KMS-11 (cell line): ENCODE data around the gene FDPS.

Source experiments
- H2AFZ ChIP-seq: fragments of 200-600 bp; sonication (generic); 2 replicates; pipeline ENCODE4 v1.6.1; 2016; ENCODE audit warnings: antibody characterized with exemption, mixed run types, low read depth
- H3K27ac ChIP-seq: fragments of 200-600 bp; sonication (generic); 2 replicates; pipeline ENCODE4 v1.6.1; 2016; ENCODE audit warnings: mild to moderate bottlenecking, mixed run types
- H3K27me3 ChIP-seq: fragments of 200-600 bp; sonication (generic); 2 replicates; pipeline ENCODE4 v1.6.1; 2017; ENCODE audit warnings: mild to moderate bottlenecking, low read depth, mixed run types, moderate library complexity; ENCODE audit not compliant: insufficient read depth
- H3K36me3 ChIP-seq: fragments of 200-600 bp; sonication (generic); 2 replicates; pipeline ENCODE4 v1.6.1; 2017; ENCODE audit warnings: mild to moderate bottlenecking, mixed run types; ENCODE audit not compliant: insufficient read depth
- H3K4me1 ChIP-seq: fragments of 200-600 bp; sonication (generic); 2 replicates; pipeline ENCODE4 v1.6.1; 2016; ENCODE audit warnings: mild to moderate bottlenecking, low read depth, mixed run types; ENCODE audit not compliant: poor library complexity, severe bottlenecking
- H3K4me2 ChIP-seq: fragments of 200-600 bp; sonication (generic); 2 replicates; pipeline ENCODE4 v1.7.0; 2016; ENCODE audit warnings: mild to moderate bottlenecking, mixed run types
- H3K4me3 ChIP-seq: fragments of 200-600 bp; sonication (generic); IDR thresholded peaks from 2 replicates; pipeline ENCODE4 v1.6.1; 2017; ENCODE audit warnings: low read depth, low read length, mixed read lengths; ENCODE audit not compliant: insufficient read depth
- H3K79me2 ChIP-seq: fragments of 200-600 bp; sonication (generic); 2 replicates; pipeline ENCODE4 v1.6.1; 2016; ENCODE audit warnings: low read depth, mixed run types; ENCODE audit not compliant: insufficient read depth
- H3K9ac ChIP-seq: fragments of 200-600 bp; sonication (generic); 2 replicates; pipeline ENCODE4 v1.6.1; 2016; ENCODE audit warnings: mild to moderate bottlenecking, mixed run types
- H4K20me1 ChIP-seq: fragments of 200-600 bp; sonication (generic); 2 replicates; pipeline ENCODE4 v1.6.1; 2016; ENCODE audit warnings: mild to moderate bottlenecking, mixed run types; ENCODE audit not compliant: insufficient read depth
- CTCF ChIP-seq: fragments of 200-600 bp; sonication (generic); conservative IDR thresholded peaks from 2 replicates; pipeline ENCODE4 v1.6.1; 2017; ENCODE audit warnings: low read depth, mild to moderate bottlenecking, antibody characterized with exemption, low read length, moderate library complexity, mixed read lengths

Gene FDPS

GRCh38 chr1:155295183-155295941 is 13.3 kb upstream of the FDPS start:
- Histone ChIP-seq H3K4me2 (no peak overlapping the region), H3K79me2 (no peaks in the 10 kb centered on the region), H3K27me3 (peaks cover 41% of the 10 kb centered on the region; the same call in 1 of the 2 replicates), H3K4me1 (no peaks in the 10 kb centered on the region), H3K9ac (no peak overlapping the region), H3K27ac (no peak overlapping the region), H4K20me1 (no peaks in the 10 kb centered on the region), H2AFZ (no peak overlapping the region), H3K36me3 (no peaks in the 10 kb centered on the region), H3K4me3 (no peak overlapping the region)
- TF ChIP-seq CTCF, result no peak

GRCh38 chr1:155295942-155296267 is 12.8 kb upstream of the FDPS start:
- Histone ChIP-seq H4K20me1 (no peaks in the 10 kb centered on the region), H3K27ac (no peak overlapping the region), H3K79me2 (no peaks in the 10 kb centered on the region), H3K4me2 (no peak overlapping the region), H3K27me3 (peaks cover 41% of the 10 kb centered on the region; the same call in 1 of the 2 replicates), H3K4me1 (no peaks in the 10 kb centered on the region), H3K9ac (no peak overlapping the region), H3K4me3 (no peak overlapping the region), H2AFZ (no peak overlapping the region), H3K36me3 (no peaks in the 10 kb centered on the region)
- TF ChIP-seq CTCF, result no peak

- H3K9ac ChIP-seq, result no peak overlapping the region
- H3K4me2 ChIP-seq, result no peak overlapping the region
- no peak overlapping the region for H3K27ac ChIP-seq
- H3K79me2 ChIP-seq, result no peaks in the 10 kb centered on the region
- no peak overlapping the region for H3K4me3 ChIP-seq
- no peaks in the 10 kb centered on the region for H3K4me1 ChIP-seq
- H4K20me1 ChIP-seq, result no peaks in the 10 kb centered on the region
- H3K27me3 ChIP-seq, result peaks cover 34% of the 10 kb centered on the region; the same call in 1 of the 2 replicates
- H3K36me3 ChIP-seq, result no peaks in the 10 kb centered on the region
- TF ChIP-seq CTCF, result no peak
- no peak overlapping the region for H2AFZ ChIP-seq
These were observed 12.0 kb upstream of the FDPS start for GRCh38 chr1:155296661-155297060.

- Histone ChIP-seq H3K4me2 (no peak overlapping the region), H4K20me1 (no peaks in the 10 kb centered on the region), H3K9ac (no peak overlapping the region), H3K27ac (no peak overlapping the region), H3K4me3 (no peak overlapping the region), H3K4me1 (no peaks in the 10 kb centered on the region), H3K79me2 (no peaks in the 10 kb centered on the region), H2AFZ (no peak overlapping the region), H3K27me3 (peaks cover 27% of the 10 kb centered on the region; the same call in 1 of the 2 replicates), H3K36me3 (no peaks in the 10 kb centered on the region)
- TF ChIP-seq CTCF, result no peak
These were observed 11.3 kb upstream of the FDPS start for GRCh38 chr1:155297384-155297783.
